Activated B cell treated with CpG ODN at 0.5 μM for 24 hours (primary cell): ENCODE measurements around the gene SLFN13. TPM values are rescaled to one million over a fixed set of nuclear protein-coding genes. Genes with fewer than 3 reads are reported as not detected.

ENCODE experiments used
- ATAC-seq: fragments of 200-7000 bp; cut with Tn5 transposase; one replicate; pipeline ENCODE4 v1.10.0; 2021; ENCODE audit warnings: low read depth, mild to moderate bottlenecking, moderate library complexity
- CTCF ChIA-PET: fragments of 350-600 bp; sonication (Branson Sonifier 250); formaldehyde crosslinking; loops from one replicate; lab custom pipeline; 2021; ENCODE audit warnings: antibody characterized with exemption; lab: Charles Lee
- POLR2A ChIA-PET: fragments of 350-600 bp; sonication (Branson Sonifier 250); formaldehyde crosslinking; loops from one replicate; lab custom pipeline; 2021; ENCODE audit warnings: antibody characterized with exemption; lab: Charles Lee
- DNase-seq: peaks from one replicate; pipeline ENCODE4 v3.0.0; 2022
- H3K27ac Mint-ChIP-seq: one replicate; pipeline ENCODE4 v1.8.0; 2020; ENCODE audit warnings: mixed read lengths
- H3K27me3 Mint-ChIP-seq: one replicate; pipeline ENCODE4 v1.8.0; 2021; ENCODE audit warnings: mixed read lengths
- H3K36me3 Mint-ChIP-seq: one replicate; pipeline ENCODE4 v1.8.0; 2021; ENCODE audit warnings: low read depth, mixed read lengths
- H3K4me1 Mint-ChIP-seq: one replicate; pipeline ENCODE4 v1.8.0; 2021; ENCODE audit warnings: mixed read lengths
- H3K4me3 Mint-ChIP-seq: one replicate; pipeline ENCODE4 v1.8.0; 2020; ENCODE audit warnings: mild to moderate bottlenecking, mixed read lengths
- H3K9me3 Mint-ChIP-seq: one replicate; pipeline ENCODE4 v1.8.0; 2020; ENCODE audit warnings: mixed read lengths
- intact Hi-C: fragments of 100-400 bp; cut with micrococcal nuclease; formaldehyde crosslinking; loops from one replicate; pipeline ENCODE4 v1.15.1; 2024
- total RNA-seq: library from RNA; stranded (reverse); gene quantifications from 2 replicates; pipeline ENCODE4 v1.2.3, GENCODE V29; 2022
- TF ChIP-seq, protein P1 (sequence below): fragments of 200-600 bp; IDR thresholded peaks from one replicate; pipeline ENCODE4 v1.8.0; 2022; ENCODE audit warnings: antibody characterized with exemption, mild to moderate bottlenecking

The SLFN13 gene
- total RNA-seq, 1 donor from 2014 or later: 15.3 TPM

- Mint-ChIP-seq H3K27me3 (peaks cover 61% of the 10 kb centered on the region), H3K36me3 (no peaks in the 10 kb centered on the region), H3K27ac (no peak overlapping the region), H3K4me3 (no peak overlapping the region), H3K4me1 (peaks cover 31% of the 10 kb centered on the region), H3K9me3 (peaks cover 2% of the 10 kb centered on the region)
- intact Hi-C loops: loop anchor here (2.0 to 5.0 kb wide), 2 partner anchors 43 to 1452 kb away; no protein-coding TSS in a partner anchor
- ChIA-PET POLR2A (no interaction called here), CTCF (interaction anchor here (6.9 kb wide), 1 partner anchor 177 kb away, joined by 49 read pairs; no protein-coding TSS in a partner anchor)
- DNase-seq (no peak), ATAC-seq (no peak)
- TF ChIP-seq, protein P1, sequence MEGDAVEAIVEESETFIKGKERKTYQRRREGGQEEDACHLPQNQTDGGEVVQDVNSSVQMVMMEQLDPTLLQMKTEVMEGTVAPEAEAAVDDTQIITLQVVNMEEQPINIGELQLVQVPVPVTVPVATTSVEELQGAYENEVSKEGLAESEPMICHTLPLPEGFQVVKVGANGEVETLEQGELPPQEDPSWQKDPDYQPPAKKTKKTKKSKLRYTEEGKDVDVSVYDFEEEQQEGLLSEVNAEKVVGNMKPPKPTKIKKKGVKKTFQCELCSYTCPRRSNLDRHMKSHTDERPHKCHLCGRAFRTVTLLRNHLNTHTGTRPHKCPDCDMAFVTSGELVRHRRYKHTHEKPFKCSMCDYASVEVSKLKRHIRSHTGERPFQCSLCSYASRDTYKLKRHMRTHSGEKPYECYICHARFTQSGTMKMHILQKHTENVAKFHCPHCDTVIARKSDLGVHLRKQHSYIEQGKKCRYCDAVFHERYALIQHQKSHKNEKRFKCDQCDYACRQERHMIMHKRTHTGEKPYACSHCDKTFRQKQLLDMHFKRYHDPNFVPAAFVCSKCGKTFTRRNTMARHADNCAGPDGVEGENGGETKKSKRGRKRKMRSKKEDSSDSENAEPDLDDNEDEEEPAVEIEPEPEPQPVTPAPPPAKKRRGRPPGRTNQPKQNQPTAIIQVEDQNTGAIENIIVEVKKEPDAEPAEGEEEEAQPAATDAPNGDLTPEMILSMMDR: no peak
Measured at GRCh38 chr17:35489944-35490343, 41.4 kb upstream of the SLFN13 start.

DNA sequence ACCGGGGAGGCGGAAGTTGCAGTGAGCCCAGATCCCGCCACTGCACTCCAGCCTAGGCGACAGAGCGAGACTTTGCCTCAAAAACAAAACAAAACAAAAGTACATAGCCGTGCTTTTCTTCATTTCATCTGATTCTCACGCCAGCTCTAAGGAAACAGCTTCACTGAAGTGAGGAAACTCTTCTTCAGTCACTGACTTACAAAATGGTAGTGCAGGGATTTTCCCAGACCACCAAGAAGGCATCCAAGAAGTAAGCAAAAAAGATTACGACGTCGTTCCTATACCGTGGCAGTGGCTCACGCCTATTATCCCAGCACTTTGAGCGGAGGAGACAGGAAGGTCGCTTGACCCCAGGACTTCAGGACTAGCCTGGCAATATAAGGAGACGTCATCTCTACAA, 40.4 kb upstream of the SLFN13 start:
- POLR2A ChIA-PET: interaction anchor here (2.4 kb wide), 2 partner anchors 40 to 176 kb away, joined by 15 to 18 read pairs; partner anchors contain the start of gene SLFN13
- H3K27me3 Mint-ChIP-seq: peaks cover 58% of the 10 kb centered on the region
- intact Hi-C loops: loop anchor here (2.0 to 5.0 kb wide), 2 partner anchors 44 to 1453 kb away; no protein-coding TSS in a partner anchor
- peaks cover 31% of the 10 kb centered on the region for H3K4me1 Mint-ChIP-seq
- peaks cover 2% of the 10 kb centered on the region for H3K9me3 Mint-ChIP-seq
- H3K4me3 Mint-ChIP-seq: no peak overlapping the region
- TF ChIP-seq, protein P1: no peak
- no peak for DNase-seq
- ATAC-seq: no peak
- H3K27ac Mint-ChIP-seq: no peak overlapping the region
- H3K36me3 Mint-ChIP-seq: no peaks in the 10 kb centered on the region
- CTCF ChIA-PET: interaction anchor here (0.7 to 6.9 kb wide), 2 partner anchors 142 to 176 kb away, joined by 3 to 49 read pairs; no protein-coding TSS in a partner anchor

GRCh38 chr17:35486920-35487732, 38.6 kb upstream of the SLFN13 start:
- peak overlapping the region; percentile 76 for H3K27ac Mint-ChIP-seq
- no peaks in the 10 kb centered on the region for H3K9me3 Mint-ChIP-seq
- ChIA-PET POLR2A (interaction anchor here (0.8 to 2.4 kb wide), 8 partner anchors 11 to 174 kb away, joined by 3 to 18 read pairs (median 4); partner anchors contain the start of genes PEX12, SLFN11 and SLFN13), CTCF (interaction anchor here (1.1 to 6.9 kb wide), 3 partner anchors 44 to 175 kb away, joined by 3 to 49 read pairs (median 6); no protein-coding TSS in a partner anchor)
- TF ChIP-seq, protein P1: no peak
- H3K36me3 Mint-ChIP-seq: no peaks in the 10 kb centered on the region
- peak overlapping the region; percentile 94 for H3K4me3 Mint-ChIP-seq
- intact Hi-C loops: loop anchor here (1.0 to 5.0 kb wide), 8 partner anchors 11 to 1455 kb away; partner anchors contain the start of gene SLFN12
- H3K4me1 Mint-ChIP-seq: peaks cover 28% of the 10 kb centered on the region
- DNase-seq: peak; percentile 47
- peaks cover 40% of the 10 kb centered on the region for H3K27me3 Mint-ChIP-seq
- ATAC-seq: peak; percentile 49

DNA sequence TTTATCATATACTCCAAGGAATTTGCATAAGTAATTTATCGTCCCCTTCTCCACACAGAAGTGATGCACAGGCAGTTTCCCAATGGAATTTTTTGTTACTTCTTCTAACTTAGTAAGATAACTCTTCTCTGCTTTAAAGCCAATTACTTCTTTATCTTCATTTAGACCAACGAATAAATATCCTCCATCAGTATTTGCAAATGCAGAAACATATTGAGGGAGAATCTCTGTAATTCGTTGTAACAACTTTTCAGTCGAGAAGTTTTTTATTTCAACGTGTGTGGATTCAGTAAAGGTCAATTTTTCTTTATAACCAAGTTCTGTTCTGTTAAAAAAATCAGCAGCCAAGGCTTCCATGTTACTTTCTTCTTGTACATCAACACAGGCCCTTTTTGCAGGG, 30.7 kb upstream of the SLFN13 start:
- H3K4me1 Mint-ChIP-seq: no peaks in the 10 kb centered on the region

More for the DNA sequence above, 30.7 kb upstream of the SLFN13 start:
- ChIA-PET CTCF (no interaction called here), POLR2A (no interaction called here)
- Mint-ChIP-seq H3K9me3 (no peaks in the 10 kb centered on the region), H3K36me3 (peaks cover 9% of the 10 kb centered on the region), H3K27me3 (peaks cover 2% of the 10 kb centered on the region), H3K27ac (no peak overlapping the region), H3K4me3 (no peak overlapping the region)
- intact Hi-C loops: no loop called here
- no peak for DNase-seq
- TF ChIP-seq, protein P1: no peak
- ATAC-seq: no peak
